H1 (cell line): ENCODE results near the gene CFD. TPM values are rescaled to one million over a fixed set of nuclear protein-coding genes. Genes with fewer than 3 reads are reported as not detected.

Source experiments
- CTCF ChIA-PET: fragments of 300-600 bp; sonication (Branson Sonifier 250); formaldehyde crosslinking; loops from one replicate; lab custom pipeline; 2021; ENCODE audit not compliant: partially characterized antibody; lab: Charles Lee
- POLR2A ChIA-PET: fragments of 300-600 bp; sonication (Branson Sonifier 250); formaldehyde crosslinking; loops from one replicate; lab custom pipeline; 2021; ENCODE audit warnings: inconsistent platforms; ENCODE audit not compliant: partially characterized antibody; lab: Charles Lee
- DNase-seq, 2 experiments: peaks; one replicate each; pipeline versions ENCODE4 v3.0.0 to v3.0.0-alpha.2; 2010 to 2022; ENCODE audit warnings: low spot score in 2 of 2, low read depth in 1 of 2, mixed read lengths in 1 of 2
- FAIRE-seq: peaks from 2 replicates; lab custom pipeline; 2011; peaks lifted over from hg19 to GRCh38; lab: Jason Lieb, UNC
- H2AFZ ChIP-seq: 2 replicates; pipeline ENCODE4 v1.8.1; 2012; ENCODE audit warnings: low read length, inconsistent platforms
- H2AK5ac ChIP-seq: 2 replicates; pipeline ENCODE4 v1.6.1; 2013; ENCODE audit warnings: low read depth, low read length
- H2BK120ac ChIP-seq: replicated peaks from 2 replicates; pipeline ENCODE3; 2013; ENCODE audit warnings: low read depth, low read length, inconsistent platforms
- H2BK12ac ChIP-seq: 2 replicates; pipeline ENCODE4 v1.6.1; 2013; ENCODE audit warnings: low read depth, low read length
- H2BK15ac ChIP-seq: 2 replicates; pipeline ENCODE4 v1.6.1; 2013; ENCODE audit warnings: low read length
- H2BK20ac ChIP-seq: 2 replicates; pipeline ENCODE4 v1.6.1; 2013; ENCODE audit warnings: low read length
- H2BK5ac ChIP-seq: 2 replicates; pipeline ENCODE4 v1.6.1; 2013; ENCODE audit warnings: low read depth, low read length
- H3K14ac ChIP-seq: 2 replicates; pipeline ENCODE4 v1.6.1; 2013; ENCODE audit warnings: inconsistent platforms; ENCODE audit not compliant: insufficient read length
- H3K18ac ChIP-seq: 2 replicates; pipeline ENCODE4 v1.6.1; 2013; ENCODE audit warnings: low read length; ENCODE audit errors: extremely low read depth
- H3K23ac ChIP-seq: 2 replicates; pipeline ENCODE4 v1.6.1; 2013; ENCODE audit warnings: inconsistent platforms; ENCODE audit not compliant: insufficient read length
- H3K23me2 ChIP-seq: 2 replicates; pipeline ENCODE4 v1.6.1; 2013; ENCODE audit warnings: low read depth, low read length
- H3K27ac ChIP-seq: 2 replicates; pipeline ENCODE4 v1.6.1; 2011; ENCODE audit warnings: low read depth, low read length, inconsistent platforms
- H3K27me3 ChIP-seq, 4 experiments: replicated peaks in 1 of 4; 1 replicate in 1 of 4; 2 replicates in 3 of 4; pipeline versions ENCODE4 v1.6.1 to v1.8.1; 2011 to 2013; ENCODE audit warnings: low read length in 3 of 4, mild to moderate bottlenecking in 3 of 4, inconsistent platforms in 2 of 4, mixed read lengths in 2 of 4, moderate library complexity in 1 of 4; ENCODE audit not compliant: control insufficient read depth in 3 of 4, insufficient read depth in 3 of 4; ENCODE audit errors: extremely low read depth in 1 of 4
- H3K36me3 ChIP-seq, 4 experiments: 2 replicates each; pipeline versions ENCODE4 v1.6.1 to v1.8.1; 2011 to 2013; ENCODE audit warnings: mild to moderate bottlenecking in 4 of 4, low read length in 3 of 4, moderate library complexity in 2 of 4, control low read depth in 1 of 4, inconsistent platforms in 1 of 4; ENCODE audit not compliant: insufficient read depth in 4 of 4, control insufficient read depth in 2 of 4
- H3K4ac ChIP-seq: replicated peaks from 2 replicates; pipeline ENCODE3; 2013; ENCODE audit warnings: low read length, low read depth, mixed read lengths, inconsistent platforms; ENCODE audit not compliant: insufficient read length
- H3K4me1 ChIP-seq, 4 experiments: replicated peaks in 1 of 4; 1 replicate in 1 of 4; 2 replicates in 3 of 4; pipeline versions ENCODE4 v1.6.1 to v1.8.1; 2011 to 2013; ENCODE audit warnings: low read length in 3 of 4, inconsistent platforms in 2 of 4, mixed read lengths in 1 of 4; ENCODE audit not compliant: insufficient read depth in 4 of 4, control insufficient read depth in 3 of 4
- H3K4me2 ChIP-seq, 2 experiments: 2 replicates each; pipeline versions ENCODE4 v1.6.1 to v1.8.1; 2011 to 2013; ENCODE audit warnings: low read depth in 2 of 2, low read length in 2 of 2, control low read depth in 1 of 2, inconsistent platforms in 1 of 2, mild to moderate bottlenecking in 1 of 2; ENCODE audit not compliant: insufficient read depth in 1 of 2
- H3K4me3 ChIP-seq, 4 experiments: fragments of 200-600, 300-600 bp in 1 of 4; sonication (generic), shearing (Covaris generic), sonication (Bioruptor Twin) in 1 of 4; 2 replicates each; pipeline versions ENCODE4 v1.5.1 to v1.8.1; 2011 to 2016; ENCODE audit warnings: low read length in 4 of 4, low read depth in 3 of 4, control low read depth in 2 of 4, inconsistent platforms in 2 of 4, mild to moderate bottlenecking in 2 of 4, mixed read lengths in 1 of 4, moderate library complexity in 1 of 4; ENCODE audit not compliant: insufficient read depth in 2 of 4; ENCODE audit errors: extremely low read depth in 1 of 4
- H3K56ac ChIP-seq: replicated peaks from 2 replicates; pipeline ENCODE3; 2013; ENCODE audit warnings: low read depth, mild to moderate bottlenecking, mixed read lengths, low read length, inconsistent platforms; ENCODE audit not compliant: insufficient read length
- H3K79me1 ChIP-seq: 2 replicates; pipeline ENCODE4 v1.6.1; 2013; ENCODE audit warnings: low read depth, low read length, control low read depth
- H3K79me2 ChIP-seq, 2 experiments: 2 replicates each; pipeline versions ENCODE4 v1.6.1 to v1.8.1; 2012 to 2013; ENCODE audit warnings: low read length in 2 of 2, mild to moderate bottlenecking in 2 of 2, inconsistent platforms in 1 of 2; ENCODE audit not compliant: insufficient read depth in 2 of 2, control insufficient read depth in 1 of 2
- H3K9ac ChIP-seq, 4 experiments: replicated peaks in 1 of 4; 1 replicate in 1 of 4; 2 replicates in 3 of 4; pipeline versions ENCODE4 v1.6.1 to v1.8.1; 2011 to 2013; ENCODE audit warnings: low read depth in 3 of 4, low read length in 3 of 4, control low read depth in 2 of 4, mild to moderate bottlenecking in 2 of 4, moderate library complexity in 2 of 4, inconsistent platforms in 1 of 4; ENCODE audit errors: extremely low read depth in 1 of 4
- H3K9me3 ChIP-seq, 2 experiments: 2 replicates each; pipeline versions ENCODE4 v1.6.1 to v1.8.1; 2012 to 2013; ENCODE audit warnings: mild to moderate bottlenecking in 2 of 2, moderate library complexity in 2 of 2, control low read depth in 1 of 2, inconsistent platforms in 1 of 2, low read depth in 1 of 2, low read length in 1 of 2, mixed read lengths in 1 of 2; ENCODE audit not compliant: insufficient read depth in 2 of 2
- H4K20me1 ChIP-seq, 2 experiments: replicated peaks in 1 of 2; 2 replicates each; pipeline versions ENCODE3 to v1.8.1; 2011 to 2013; ENCODE audit warnings: inconsistent platforms in 2 of 2, low read length in 2 of 2, mild to moderate bottlenecking in 1 of 2; ENCODE audit not compliant: insufficient read depth in 2 of 2, control insufficient read depth in 1 of 2
- H4K5ac ChIP-seq: 2 replicates; pipeline ENCODE4 v1.6.1; 2013; ENCODE audit warnings: low read length, low read depth, mixed read lengths, inconsistent platforms; ENCODE audit not compliant: insufficient read length
- H4K8ac ChIP-seq: 2 replicates; pipeline ENCODE4 v1.8.0; 2013; ENCODE audit warnings: mild to moderate bottlenecking, moderate library complexity, low read length, inconsistent platforms; ENCODE audit not compliant: insufficient read depth; ENCODE audit errors: extremely low read depth
- H4K91ac ChIP-seq: replicated peaks from 2 replicates; pipeline ENCODE3; 2013; ENCODE audit warnings: low read length, mixed read lengths, inconsistent platforms; ENCODE audit not compliant: insufficient read length
- FOSL1 ChIP-seq: IDR thresholded peaks from 2 replicates; pipeline ENCODE4 v1.6.1; 2011; ENCODE audit warnings: mild to moderate bottlenecking, low read depth, low read length, moderate library complexity; ENCODE audit not compliant: insufficient read depth
- KDM1A ChIP-seq: fragments of 200-600, 300-600 bp; sonication (generic); IDR thresholded peaks from 2 replicates; pipeline ENCODE4 v1.7.1; 2016; ENCODE audit warnings: mild to moderate bottlenecking, low read length, borderline replicate concordance
- SP4 ChIP-seq: IDR thresholded peaks from 2 replicates; pipeline ENCODE4 v1.6.1; 2012; ENCODE audit warnings: low read length, inconsistent platforms
- WGBS, 2 experiments: shearing (Covaris generic) in 1 of 2; methylation state at CpG; one replicate each; pipeline versions ENCODE4 v1.1.6 to v1.1.7; 2013 to 2015; ENCODE audit warnings: low lambda C conversion rate in 2 of 2, mixed read lengths in 2 of 2, inconsistent platforms in 1 of 2, low coverage in 1 of 2, missing lambda C conversion rate in 1 of 2; ENCODE audit not compliant: insufficient replicate concordance in 2 of 2, insufficient coverage in 1 of 2, insufficient read length in 1 of 2; ENCODE audit errors: extremely low coverage in 1 of 2, missing lambda C conversion rate in 1 of 2; 5-methylcytosine and 5-hydroxymethylcytosine counted together
- polyA plus RNA-seq, 7 experiments: library from polyadenylated mRNA; depleted of rRNA in 3 of 7; stranded (reverse) in 5 of 7; unstranded in 2 of 7; fragments of >200 nt in 5 of 7; fragments of 200-250 nt in 2 of 7; gene quantifications; 1 replicate in 5 of 7; 2 replicates in 1 of 7; 4 replicates in 1 of 7; pipeline versions ENCODE4 v1.2.1 to v1.2.3, GENCODE V29; 2011 to 2013; ENCODE audit warnings: missing spikeins in 2 of 7, mixed read lengths in 2 of 7
- total RNA-seq: library from RNA; stranded (reverse); fragmentation: NEBNext Ultra II Directional; extraction: Animal tissue kit (Norgen Biotek cat#: 25700); gene quantifications from 2 replicates; pipeline ENCODE4 v1.2.1, GENCODE V29; 2021

The CFD gene
- total and polyA plus RNA-seq, 2 of the 8 experiments (the other 6 are each of a cell fraction or from before 2014, with no cell fraction given) = 1.7 to 2.8 TPM

GRCh38 chr19:827710-828321, 31.6 kb upstream of the CFD start, which contains the start of gene AZU1:
AZU1 (plus strand) TSS chr19:827837; CDS start chr19:827847, 10 bp downstream.
- DNase-seq = no peak
- CTCF ChIA-PET = interaction anchor here (1.1 to 1.2 kb wide), 2 partner anchors 28 to 70 kb away, joined by 3 to 4 read pairs; no protein-coding TSS in a partner anchor
- no peaks in the 10 kb centered on the region for H3K23me2 ChIP-seq
- no peak within 1 kb of the TSS for H3K4ac ChIP-seq
- H3K14ac ChIP-seq = no peak within 1 kb of the TSS
- H4K20me1 ChIP-seq = no peaks in the 10 kb centered on the region
- no peak within 1 kb of the TSS for H3K23ac ChIP-seq
- no peak within 1 kb of the TSS for H2BK12ac ChIP-seq
- no peaks in the 10 kb centered on the region for H3K9me3 ChIP-seq
- no peak within 1 kb of the TSS for H3K27ac ChIP-seq
- no peak within 1 kb of the TSS for H3K18ac ChIP-seq
- TF ChIP-seq SP4 (no peak), KDM1A (0 out of 2 replicates have a peak, but pooled peaks have one; percentile 43), FOSL1 (no peak)
- TF ChIP-seq, all 59 proteins: peak for 1
- Histone ChIP-seq H3K79me1 (no peaks in the 10 kb centered on the region), H3K4me3 (no peak within 1 kb of the TSS), H2AFZ (no peak within 1 kb of the TSS), H4K8ac (no peak within 1 kb of the TSS), H4K91ac (no peak within 1 kb of the TSS), H3K27me3 (no peaks in the 10 kb centered on the region), H3K79me2 (no peaks in the 10 kb centered on the region), H3K36me3 (no peaks in the 10 kb centered on the region), H3K4me2 (no peak within 1 kb of the TSS), H3K9ac (no peak within 1 kb of the TSS), H3K4me1 (peaks cover 0 to 7% (median 4%) of the 10 kb centered on the region in 4 experiments; a peak in 5 of 7 replicates), H2BK120ac (no peak within 1 kb of the TSS), H2BK15ac (no peak within 1 kb of the TSS), H2BK5ac (no peak within 1 kb of the TSS), H2AK5ac (no peak within 1 kb of the TSS), H3K56ac (no peak within 1 kb of the TSS), H4K5ac (no peak within 1 kb of the TSS), H2BK20ac (no peak within 1 kb of the TSS)
- FAIRE-seq = no peak
- WGBS, 2 experiments = 92% methylated on average over 33 of the region's 33 CpGs; no CpG with 5 or more reads in 1 of the 2 experiments
- POLR2A ChIA-PET = interaction anchor here (1.2 to 12.0 kb wide), 4 partner anchors 10 to 35 kb away, joined by 4 to 277 read pairs (median 7); partner anchors contain the start of gene PTBP1
